Psoas muscle (tissue), 8 donors: Measurements from ENCODE around the gene SUCNR1. TPM values are rescaled to one million over a fixed set of nuclear protein-coding genes. Genes with fewer than 3 reads are reported as not detected.

Experiments
- ATAC-seq, 4 donors: fragments of 200-7000 bp; cut with Tn5 transposase; one replicate each; pipeline ENCODE4 v1.9.1; 2020; ENCODE audit warnings: moderate library complexity in 3 of 4, mild to moderate bottlenecking in 2 of 4
- DNase-seq, 2 donors: peaks; one replicate each; pipeline ENCODE4 v3.0.0-alpha.2; 2020
- H3K27ac ChIP-seq: fragments of 200-600 bp; one replicate; pipeline ENCODE4 v1.8.0; 2022
- H3K27me3 ChIP-seq, 3 donors: fragments of 200-600 bp in 1 of 3; one replicate each; pipeline versions ENCODE4 v1.6.1 to v1.8.0; 2013 to 2022; ENCODE audit warnings: low read length in 2 of 3, mild to moderate bottlenecking in 2 of 3, moderate library complexity in 1 of 3; ENCODE audit not compliant: insufficient read depth in 3 of 3
- H3K36me3 ChIP-seq, 2 donors: fragments of 200-600 bp in 1 of 2; one replicate each; pipeline versions ENCODE4 v1.6.1 to v1.8.0; 2013 to 2022; ENCODE audit warnings: low read depth in 1 of 2, mild to moderate bottlenecking in 1 of 2, moderate library complexity in 1 of 2; ENCODE audit not compliant: insufficient read depth in 1 of 2
- H3K4me1 ChIP-seq: fragments of 200-600 bp; one replicate; pipeline ENCODE4 v1.8.0; 2022
- H3K4me3 ChIP-seq: fragments of 200-600 bp; one replicate; pipeline ENCODE4 v1.8.0; 2022; ENCODE audit warnings: mild to moderate bottlenecking
- H3K9me3 ChIP-seq: fragments of 200-600 bp; one replicate; pipeline ENCODE4 v1.8.0; 2022
- CTCF ChIP-seq: fragments of 200-600 bp; IDR thresholded peaks from one replicate; pipeline ENCODE4 v1.8.0; 2022; ENCODE audit warnings: antibody characterized with exemption
- WGBS, 3 donors: extraction: QIAGEN DNeasy Blood & Tissue Kit; methylation state at CpG; one replicate each; pipeline versions ENCODE4 v1.1.6 to v1.1.7; 2013; 5-methylcytosine and 5-hydroxymethylcytosine counted together
- intact Hi-C, 2 donors: fragments of 100-400 bp; cut with DNase I; formaldehyde crosslinking; loops; one replicate each; pipeline versions ENCODE4 v1.11.0 to v1.14.2; 2022
- polyA plus RNA-seq, 3 donors: library from polyadenylated mRNA; stranded (reverse); fragments of 200-250 nt; gene quantifications; one replicate each; pipeline ENCODE4 v1.2.3, GENCODE V29; 2013
- total RNA-seq, 4 donors: library from RNA; stranded (reverse); fragmentation: NEBNext Ultra II Directional in 2 of 4; extraction: Animal tissue kit (Norgen Biotek cat#: 25700) in 2 of 4; gene quantifications; one replicate each; pipeline versions ENCODE4 v1.2.1 to v1.2.4, GENCODE V29; 2021 to 2023
- donor health status: healthy with polysubstance abuse.
- donor health status: DM: no; HTN: no; CAD: no; lungs with moderate emphysema.
- donor health status: Bipolar disorder and iron deficiency.
- donor health status: healthy.
- donor health status: DM: yes; HTN: yes; CAD: no.
- donor health status: DM: no; HTN: no; CAD: no.
- donor health status: DM: no; HTN: no; CAD: no.
- donor health status: DM: yes; HTN: yes; CAD: no.

The SUCNR1 gene
- total and polyA plus RNA-seq, 7 donors = 0.01 to 0.32 (median 0.13) TPM; not detected in 2

GRCh38 chr3:151875759-151876158 is 2.3 kb downstream of the SUCNR1 start:
- ATAC-seq (no peak), DNase-seq (no peak)
- no peaks in the 10 kb centered on the region for H3K27me3 ChIP-seq
- no peaks in the 10 kb centered on the region for H3K9me3 ChIP-seq
- TF ChIP-seq CTCF = no peak
- H3K27ac ChIP-seq = no peak overlapping the region
- H3K4me3 ChIP-seq = no peak overlapping the region
- H3K4me1 ChIP-seq = no peaks in the 10 kb centered on the region
- 64 to 67% (median 67%) methylated on average over 3 of the region's 3 CpGs for WGBS, 3 donors
- intact Hi-C loops = no loop called here
- H3K36me3 ChIP-seq = no peaks in the 10 kb centered on the region

- TF ChIP-seq CTCF = no peak
- intact Hi-C loops = no loop called here
- Histone ChIP-seq H3K4me1 (no peaks in the 10 kb centered on the region), H3K27ac (no peak overlapping the region), H3K9me3 (no peaks in the 10 kb centered on the region), H3K27me3 (no peaks in the 10 kb centered on the region), H3K36me3 (no peaks in the 10 kb centered on the region), H3K4me3 (no peak overlapping the region)
- WGBS, 3 donors = 82 to 92% (median 85%) methylated on average over 2 of the region's 2 CpGs
- ATAC-seq (no peak), DNase-seq (no peak)
Measured at GRCh38 chr3:151877269-151877668, 3.8 kb downstream of the SUCNR1 start.

GRCh38 chr3:151878465-151878864 is 5.0 kb downstream of the SUCNR1 start:
- intact Hi-C loops = loop anchor here in 1 of 2 donors (1.0 kb wide), 1 partner anchor 20 kb away; no protein-coding TSS in a partner anchor
- ATAC-seq (no peak), DNase-seq (no peak)
- Histone ChIP-seq H3K27me3 (no peaks in the 10 kb centered on the region), H3K27ac (no peak overlapping the region), H3K9me3 (no peaks in the 10 kb centered on the region), H3K4me1 (no peaks in the 10 kb centered on the region), H3K4me3 (no peak overlapping the region), H3K36me3 (no peaks in the 10 kb centered on the region)
- no peak for TF ChIP-seq CTCF
- 28 to 55% (median 48%) methylated on average over 3 of the region's 3 CpGs for WGBS, 3 donors

GRCh38 chr3:151879037-151879436 is 5.6 kb downstream of the SUCNR1 start:
- no peak overlapping the region for H3K4me3 ChIP-seq
- 0 to 50% (median 47%) methylated on average over 1 of the region's 1 CpG for WGBS, 3 donors
- H3K27me3 ChIP-seq = no peaks in the 10 kb centered on the region
- no peak overlapping the region for H3K27ac ChIP-seq
- ATAC-seq (no peak), DNase-seq (no peak)
- intact Hi-C loops = no loop called here
- H3K4me1 ChIP-seq = no peaks in the 10 kb centered on the region
- no peaks in the 10 kb centered on the region for H3K36me3 ChIP-seq
- no peak for TF ChIP-seq CTCF
- no peaks in the 10 kb centered on the region for H3K9me3 ChIP-seq

- TF ChIP-seq CTCF = no peak
- ATAC-seq (no peak), DNase-seq (no peak)
- H3K9me3 ChIP-seq = no peaks in the 10 kb centered on the region
- H3K27me3 ChIP-seq = no peaks in the 10 kb centered on the region
- intact Hi-C loops = no loop called here
- no peak overlapping the region for H3K4me3 ChIP-seq
- H3K36me3 ChIP-seq = no peaks in the 10 kb centered on the region
- WGBS, 3 donors = 59 to 63% (median 62%) methylated on average over 3 of the region's 3 CpGs
- no peaks in the 10 kb centered on the region for H3K4me1 ChIP-seq
- H3K27ac ChIP-seq = no peak overlapping the region
Measured at GRCh38 chr3:151879679-151880415, 6.4 kb downstream of the SUCNR1 start.
